HG03095 (cell line): ENCODE data around the gene FCAR.
"Not testable (repeated sequence)": the region's sequence is repeated elsewhere in the genome, so short reads cannot be mapped to it uniquely, and the experiment has no call there.

Experiments
- ATAC-seq: cut with Tn5 transposase; IDR thresholded peaks from one replicate; pipeline ENCODE4 v1.9.1; 2021; ENCODE audit warnings: moderate library complexity; ENCODE audit not compliant: unreplicated experiment

The FCAR gene

DNA sequence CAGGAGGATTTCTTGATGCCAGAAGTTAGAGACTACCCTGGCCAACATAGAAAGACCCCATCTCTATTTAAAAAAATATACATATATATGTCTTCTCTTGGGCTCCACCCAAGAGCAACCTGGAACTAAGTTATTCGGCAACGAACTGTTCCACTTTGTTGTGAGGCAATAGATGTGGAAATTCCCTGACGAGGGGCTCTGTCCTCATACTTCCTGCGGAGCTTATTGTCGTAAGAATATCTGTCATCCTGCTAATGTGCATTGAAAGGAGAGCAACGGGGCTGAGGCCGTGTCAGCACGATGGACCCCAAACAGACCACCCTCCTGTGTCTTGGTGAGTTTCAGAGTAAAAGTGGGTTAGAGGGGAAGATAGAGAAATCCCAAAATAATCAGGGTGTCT is at the start of gene FCAR:
Gene FCAR (plus strand): TSS at position 246 of the 400 bp plus-strand sequence. CDS start 55 bp downstream, at position 301.
- ATAC-seq, result no peak

- not testable (repeated sequence) for ATAC-seq
These were observed 49.6 kb upstream of the FCAR start for GRCh38 chr19:54824416-54824815.

- not testable (repeated sequence) for ATAC-seq
These were observed 48.7 kb upstream of the FCAR start for GRCh38 chr19:54825326-54825725.

DNA sequence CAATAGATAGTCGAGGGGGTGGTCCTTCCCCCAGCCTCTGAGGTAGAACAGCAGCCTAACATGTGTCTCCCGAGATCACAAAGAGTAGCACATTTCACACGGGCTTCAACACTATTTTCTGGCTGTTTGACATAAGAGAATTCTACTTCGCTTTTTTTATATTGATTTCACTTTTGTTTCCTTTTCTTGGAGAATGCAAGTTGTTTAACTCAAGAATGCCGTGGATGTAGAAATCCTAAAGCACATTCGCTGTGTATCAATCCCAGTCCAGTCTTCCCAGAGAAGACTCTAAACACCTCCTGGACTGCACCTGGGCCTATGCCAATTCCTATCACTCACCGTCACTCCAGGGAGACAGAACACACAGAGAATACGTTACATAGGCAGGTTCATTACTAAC is 46.0 kb upstream of the FCAR start:
- ATAC-seq, result not testable (repeated sequence)

- ATAC-seq, result not testable (repeated sequence)
These were observed 41.5 kb upstream of the FCAR start, which contains the start of gene KIR2DS4 for GRCh38 chr19:54832496-54832895. TSS of gene KIR2DS4 (plus strand) at chr19:54832676.

DNA sequence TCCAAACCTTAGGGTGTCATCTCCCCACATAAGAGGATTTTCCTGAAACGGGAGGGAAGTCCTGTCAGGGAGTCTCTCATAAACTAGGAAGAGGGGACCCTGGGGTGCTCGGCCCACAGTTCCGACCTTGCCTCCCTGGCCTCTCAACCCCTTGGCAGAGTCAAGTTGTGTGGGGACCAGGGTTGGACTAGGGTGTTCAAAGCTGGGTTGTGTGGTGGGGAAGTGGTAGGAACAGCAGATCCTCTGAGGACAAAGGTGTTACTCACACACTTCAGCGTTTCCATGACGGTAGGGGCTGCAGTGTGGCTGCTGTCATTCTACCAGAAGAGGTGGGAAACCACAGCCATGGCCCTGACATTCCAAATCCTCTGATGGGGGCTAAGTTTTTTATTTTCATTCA is 38.9 kb upstream of the FCAR start:
- not testable (repeated sequence) for ATAC-seq

DNA sequence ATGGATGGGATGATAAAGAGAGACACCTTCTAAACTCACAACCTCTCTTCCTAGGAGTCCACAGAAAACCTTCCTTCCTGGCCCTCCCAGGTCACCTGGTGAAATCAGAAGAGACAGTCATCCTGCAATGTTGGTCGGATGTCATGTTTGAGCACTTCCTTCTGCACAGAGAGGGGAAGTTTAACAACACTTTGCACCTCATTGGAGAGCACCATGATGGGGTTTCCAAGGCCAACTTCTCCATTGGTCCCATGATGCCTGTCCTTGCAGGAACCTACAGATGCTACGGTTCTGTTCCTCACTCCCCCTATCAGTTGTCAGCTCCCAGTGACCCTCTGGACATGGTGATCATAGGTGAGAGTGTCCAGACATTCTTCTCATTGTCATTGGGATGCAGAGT is 36.5 kb upstream of the FCAR start:
- ATAC-seq, result not testable (repeated sequence)

GRCh38 chr19:54843171-54843570 is 30.9 kb upstream of the FCAR start:
- ATAC-seq, result not testable (repeated sequence)

DNA sequence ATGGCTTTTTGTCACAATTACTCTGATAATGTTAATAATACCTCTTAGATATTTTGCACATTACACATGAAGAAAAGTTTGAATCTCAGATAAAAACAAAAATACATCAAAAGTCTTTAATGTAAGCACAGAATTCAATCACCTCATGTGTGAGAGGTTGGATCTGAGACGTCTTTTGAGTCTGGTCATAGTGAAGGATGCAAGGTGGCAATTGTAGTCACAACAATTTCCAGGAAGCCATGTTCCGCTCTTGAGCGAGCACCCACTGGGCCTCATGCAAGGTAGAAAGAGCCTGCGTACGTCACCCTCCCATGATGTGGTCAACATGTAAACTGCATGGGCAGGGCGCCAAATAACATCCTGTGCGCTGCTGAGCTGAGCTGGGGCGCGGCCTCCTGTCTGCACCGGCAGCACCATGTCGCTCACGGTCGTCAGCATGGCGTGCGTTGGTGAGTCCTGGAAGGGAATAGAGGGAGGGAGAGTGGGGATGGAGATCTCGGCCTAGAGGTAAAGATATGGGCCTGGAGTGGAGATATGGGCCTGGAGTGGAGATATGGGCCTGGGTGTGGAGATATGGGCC is 23.9 kb upstream of the FCAR start, which contains the start of gene KIR3DL2:
Gene KIR3DL2 (plus strand): TSS at position 383 of the 580 bp plus-strand sequence. CDS start 33 bp downstream, at position 416.
- ATAC-seq, result not testable (repeated sequence)

GRCh38 chr19:54850930-54851329 is 23.1 kb upstream of the FCAR start:
- no peak for ATAC-seq

DNA sequence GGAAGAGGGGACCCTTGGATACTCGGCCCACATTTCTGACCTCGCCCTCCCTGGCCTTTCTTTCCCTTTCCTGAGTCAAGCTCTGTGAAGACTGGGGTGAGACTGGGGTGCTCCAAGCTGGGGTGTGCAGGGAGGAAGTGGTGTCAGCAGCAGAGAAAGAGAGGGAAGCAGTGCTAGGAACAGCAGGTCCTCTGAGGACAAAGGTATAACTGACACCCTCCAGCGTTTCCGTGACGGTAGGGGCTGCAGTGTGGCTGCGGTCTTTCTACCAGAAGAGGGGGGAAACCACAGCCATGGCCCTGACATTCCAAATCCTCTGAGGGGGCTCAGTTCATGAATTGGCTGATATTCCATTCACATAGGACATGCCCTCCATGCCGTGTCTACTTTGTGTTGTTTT is 22.7 kb upstream of the FCAR start:
- no peak for ATAC-seq

GRCh38 chr19:54855241-54855640 is 18.8 kb upstream of the FCAR start:
- not testable (repeated sequence) for ATAC-seq

GRCh38 chr19:54858476-54858875 is 15.6 kb upstream of the FCAR start:
- ATAC-seq, result not testable (repeated sequence)

DNA sequence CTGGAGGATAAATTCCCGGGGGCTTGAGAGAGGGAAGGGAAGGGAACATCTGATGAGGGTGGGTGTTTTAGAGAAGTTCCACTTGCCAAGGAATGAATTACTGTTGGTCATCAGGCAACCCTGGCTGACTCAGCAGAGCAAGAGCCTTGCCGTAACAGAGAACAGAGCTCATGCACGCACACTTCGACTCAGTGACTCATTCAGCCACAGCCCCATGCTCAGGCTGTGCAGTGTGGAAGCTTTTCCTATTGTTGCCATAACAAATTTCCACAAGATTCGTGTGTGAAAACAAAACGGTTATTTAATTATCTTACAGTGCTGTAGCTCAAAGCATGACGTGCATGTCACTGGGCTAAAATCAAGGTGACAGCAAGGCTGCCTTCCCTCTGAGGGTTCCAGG is 14.6 kb upstream of the FCAR start:
- ATAC-seq, result not testable (repeated sequence)

DNA sequence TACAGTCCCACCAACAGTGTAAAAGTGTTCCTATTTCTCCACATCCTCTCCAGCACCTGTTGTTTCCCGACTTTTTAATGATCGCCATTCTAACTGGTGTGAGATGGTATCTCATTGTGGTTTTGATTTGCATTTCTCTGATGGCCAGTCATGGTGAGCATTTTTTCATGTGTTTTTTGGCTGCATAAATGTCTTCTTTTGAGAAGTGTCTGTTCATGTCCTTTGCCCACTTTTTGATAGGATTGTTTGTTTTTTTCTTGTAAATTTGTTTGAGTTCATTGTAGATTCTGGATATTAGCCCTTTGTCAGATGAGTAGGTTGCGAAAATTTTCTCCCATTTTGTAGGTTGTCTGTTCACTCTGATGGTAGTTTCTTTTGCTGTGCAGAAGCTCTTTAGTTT is 10.6 kb upstream of the FCAR start:
- not testable (repeated sequence) for ATAC-seq

- ATAC-seq, result no peak
These were observed 2.3 kb upstream of the FCAR start for GRCh38 chr19:54871696-54872095.

- no peak for ATAC-seq
These were observed 1.5 kb downstream of the FCAR start for GRCh38 chr19:54875506-54875905.

DNA sequence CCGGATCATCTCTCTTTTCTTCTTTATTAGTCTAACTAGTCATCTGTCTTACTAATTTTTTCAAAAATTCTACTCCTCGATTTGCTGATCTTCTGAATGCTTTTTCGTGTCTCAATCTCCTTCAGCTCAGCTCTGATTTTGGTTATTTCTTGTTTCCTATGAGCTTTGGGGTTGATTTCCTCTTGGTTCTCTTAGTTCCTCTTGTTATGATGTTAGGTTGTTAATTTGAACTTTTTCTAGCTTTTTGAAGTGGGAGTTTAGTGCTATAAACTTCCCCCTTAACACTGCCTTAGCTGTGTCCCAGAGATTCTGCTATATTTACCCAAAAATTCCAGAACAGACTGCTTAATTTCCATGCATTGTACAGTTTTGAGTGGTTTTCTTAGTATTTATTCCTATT is 3.4 kb downstream of the FCAR start:
- ATAC-seq, result no peak

- no peak for ATAC-seq
These were observed 7.8 kb downstream of the FCAR start for GRCh38 chr19:54881884-54882283.

- no peak for ATAC-seq
These were observed 8.7 kb downstream of the FCAR start for GRCh38 chr19:54882758-54883157.

DNA sequence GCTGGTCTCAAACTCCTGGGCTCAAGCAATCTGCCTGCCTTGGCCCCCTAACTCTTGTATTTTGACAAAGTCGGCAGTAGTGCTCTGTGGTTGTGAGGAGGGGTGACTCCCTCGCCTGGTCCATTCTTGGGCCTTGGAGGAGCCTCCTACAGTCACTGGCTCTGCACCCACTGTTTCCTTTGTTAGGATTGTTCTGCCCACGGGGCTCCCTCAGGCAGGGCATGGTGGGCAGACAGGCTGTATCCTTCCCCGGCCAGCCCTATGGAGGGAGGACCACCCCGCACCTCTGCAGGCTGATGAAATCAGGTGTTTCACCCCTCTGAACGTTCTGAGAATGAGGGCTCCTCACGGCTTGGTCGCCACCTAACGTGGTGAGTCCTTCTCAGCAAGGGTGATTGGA is 9.2 kb downstream of the FCAR start:
- no peak for ATAC-seq

DNA sequence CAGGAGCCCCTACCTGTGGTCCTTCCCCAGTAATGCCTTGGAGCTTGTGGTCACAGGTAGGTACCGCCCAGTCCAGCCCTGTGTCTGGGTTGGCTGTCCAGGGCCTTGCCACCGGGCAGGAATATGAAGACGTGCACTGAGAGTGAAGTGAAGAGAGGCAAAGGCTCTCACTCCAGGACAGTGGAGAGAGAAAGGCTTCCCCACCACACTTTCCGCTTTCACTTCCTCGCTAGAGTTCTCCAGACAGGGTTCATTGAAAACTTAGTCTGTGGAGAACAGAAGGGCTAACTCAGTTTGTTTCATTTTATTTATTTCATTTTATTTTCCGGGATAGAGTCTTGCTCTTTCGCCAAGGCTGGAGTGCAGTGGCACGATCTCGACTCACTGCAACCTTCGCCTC is 14.2 kb downstream of the FCAR start:
- ATAC-seq, result no peak

DNA sequence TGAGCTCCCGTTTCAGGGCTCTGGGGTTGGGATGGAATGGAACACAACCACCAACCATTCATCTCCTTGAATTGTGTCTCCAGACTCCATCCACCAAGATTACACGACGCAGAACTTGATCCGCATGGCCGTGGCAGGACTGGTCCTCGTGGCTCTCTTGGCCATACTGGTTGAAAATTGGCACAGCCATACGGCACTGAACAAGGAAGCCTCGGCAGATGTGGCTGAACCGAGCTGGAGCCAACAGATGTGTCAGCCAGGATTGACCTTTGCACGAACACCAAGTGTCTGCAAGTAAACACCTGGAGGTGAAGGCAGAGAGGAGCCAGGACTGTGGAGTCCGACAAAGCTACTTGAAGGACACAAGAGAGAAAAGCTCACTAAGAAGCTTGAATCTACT is 15.5 kb downstream of the FCAR start:
- no peak for ATAC-seq
